DMS153 (cell line): ENCODE measurements around the gene KCNAB1.
"Not testable (repeated sequence)": the region's sequence is repeated elsewhere in the genome, so short reads cannot be mapped to it uniquely, and the experiment has no call there.

Source experiments
- DNase-seq: peaks from one replicate; lab custom pipeline; 2025; lab: John Stamatoyannopoulos, UW

Gene KCNAB1

GRCh38 chr3:156542101-156543042, 422.0 kb downstream of the KCNAB1 start:
- no peak for DNase-seq

- DNase-seq, result no peak
Measured at GRCh38 chr3:156543043-156543555, 422.7 kb downstream of the KCNAB1 start.

GRCh38 chr3:156547637-156548036, 427.3 kb downstream of the KCNAB1 start:
- DNase-seq, result no peak

GRCh38 chr3:156548041-156548687, 427.8 kb downstream of the KCNAB1 start:
- no peak for DNase-seq

GRCh38 chr3:156548902-156549301, 428.5 kb downstream of the KCNAB1 start:
- no peak for DNase-seq

- DNase-seq, result no peak
Measured at GRCh38 chr3:156551261-156551660, 430.9 kb downstream of the KCNAB1 start.

- no peak for DNase-seq
Measured at GRCh38 chr3:156551746-156552145, 431.4 kb downstream of the KCNAB1 start.

- DNase-seq, result no peak
Measured at GRCh38 chr3:156552973-156553372, 432.6 kb downstream of the KCNAB1 start.

- DNase-seq, result no peak
Measured at GRCh38 chr3:156553705-156554356, 433.5 kb downstream of the KCNAB1 start.

GRCh38 chr3:156554515-156554841, 434.1 kb downstream of the KCNAB1 start:
- DNase-seq, result no peak

GRCh38 chr3:156554842-156555687, 434.7 kb downstream of the KCNAB1 start, which contains the start of gene SSR3:
TSS of gene SSR3 (minus strand) at chr3:156555117. CDS start at chr3:156555089, 28 bp downstream.
- DNase-seq, result peak; percentile 98

GRCh38 chr3:156558389-156558788, 438.0 kb downstream of the KCNAB1 start:
- DNase-seq, result no peak

GRCh38 chr3:156559321-156559720, 438.9 kb downstream of the KCNAB1 start:
- DNase-seq, result no peak

GRCh38 chr3:156561533-156561932, 441.2 kb downstream of the KCNAB1 start:
- DNase-seq, result no peak

- not testable (repeated sequence) for DNase-seq
Measured at GRCh38 chr3:156562486-156562885, 442.1 kb downstream of the KCNAB1 start.

GRCh38 chr3:156563900-156564682, 443.7 kb downstream of the KCNAB1 start:
- no peak for DNase-seq

GRCh38 chr3:156569016-156569415, 448.6 kb downstream of the KCNAB1 start:
- DNase-seq, result not testable (repeated sequence)

- not testable (repeated sequence) for DNase-seq
Measured at GRCh38 chr3:156569881-156570280, 449.5 kb downstream of the KCNAB1 start.

GRCh38 chr3:156575641-156576040, 455.3 kb downstream of the KCNAB1 start:
- no peak for DNase-seq

GRCh38 chr3:156576051-156576450, 455.7 kb downstream of the KCNAB1 start:
- no peak for DNase-seq
